Muscle of back (tissue), 11 donors: Measurements from ENCODE around the gene VEGFC. TPM values are rescaled to one million over a fixed set of nuclear protein-coding genes. Genes with fewer than 3 reads are reported as not detected.

ENCODE experiments used
- DNase-seq, 3 donors: peaks; one replicate each; pipeline versions ENCODE4 v3.0.0 to v3.0.0-alpha.2; 2013
- polyA plus RNA-seq, 10 donors: library from polyadenylated mRNA; unstranded; fragments of 120-200 nt; gene quantifications; one replicate each; pipeline ENCODE4 v1.2.1, GENCODE V29; 2013; ENCODE audit not compliant: insufficient read length in 10 of 10

The VEGFC gene
- polyA plus RNA-seq, 10 donors = 6.6 to 11.0 (median 7.9) TPM

- DNase-seq = no peak
Measured at GRCh38 chr4:176767183-176767582, 25.5 kb downstream of the VEGFC start.

GRCh38 chr4:176762661-176763308, 29.9 kb downstream of the VEGFC start:
- DNase-seq = no peak

DNA sequence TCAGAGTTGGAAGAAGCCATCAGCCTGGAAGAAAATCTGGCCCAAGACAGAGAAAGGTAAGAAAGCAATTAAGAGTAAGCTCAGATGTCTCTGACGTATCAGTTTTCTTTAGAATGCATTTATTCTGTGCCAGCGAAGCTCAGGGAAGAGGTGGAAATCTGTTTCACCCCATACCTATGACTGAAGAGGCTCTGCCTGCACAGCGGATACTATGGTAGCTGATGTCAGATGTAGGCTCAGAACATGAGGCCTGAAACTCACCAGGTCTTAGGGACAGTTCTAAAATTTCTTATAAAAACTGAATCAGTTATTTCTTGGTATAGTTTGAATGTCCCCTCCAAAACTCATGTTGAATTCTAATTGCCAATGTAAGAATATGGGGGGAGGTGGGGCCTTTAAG, 30.9 kb downstream of the VEGFC start:
- DNase-seq = no peak

DNA sequence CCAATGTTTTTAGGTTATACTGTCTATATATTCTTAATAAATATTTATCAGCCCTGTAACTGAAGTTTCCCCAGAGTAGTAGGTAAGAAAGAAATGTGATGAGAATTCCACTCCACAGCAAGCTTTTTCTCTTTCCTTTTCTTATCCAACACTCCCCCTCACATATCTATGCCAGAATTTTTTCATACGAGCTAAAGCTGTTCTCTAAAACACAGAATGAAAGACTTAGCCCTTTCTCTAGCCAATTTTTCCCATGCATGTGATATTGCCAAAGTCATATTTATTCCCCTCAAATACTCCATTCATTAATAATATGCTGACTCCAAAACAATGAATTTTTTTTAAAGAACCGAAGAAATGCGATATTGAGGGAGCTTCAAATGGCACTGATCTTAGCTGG, 32.3 kb downstream of the VEGFC start:
- DNase-seq = peak in 2 of 3 donors; percentile 27 to 61

DNA sequence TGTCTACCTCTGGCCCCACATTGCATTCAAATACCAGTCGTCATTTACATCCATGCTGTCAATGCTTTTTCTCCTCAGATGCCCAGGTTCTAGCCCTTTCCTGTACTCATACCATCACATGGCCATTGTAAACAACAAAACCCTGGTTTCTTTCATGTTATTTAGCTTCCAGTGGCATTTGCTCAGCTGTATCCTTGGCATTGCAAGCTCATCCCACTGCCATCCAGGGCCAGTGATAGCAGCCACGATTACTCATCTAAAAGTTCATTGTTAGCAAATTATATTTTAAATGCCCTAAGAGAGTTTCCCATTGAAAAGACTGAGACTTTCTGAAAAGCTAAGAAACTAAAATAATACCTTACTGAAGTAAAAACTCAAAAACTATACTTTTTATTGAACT, 34.0 kb downstream of the VEGFC start:
- DNase-seq = no peak

DNA sequence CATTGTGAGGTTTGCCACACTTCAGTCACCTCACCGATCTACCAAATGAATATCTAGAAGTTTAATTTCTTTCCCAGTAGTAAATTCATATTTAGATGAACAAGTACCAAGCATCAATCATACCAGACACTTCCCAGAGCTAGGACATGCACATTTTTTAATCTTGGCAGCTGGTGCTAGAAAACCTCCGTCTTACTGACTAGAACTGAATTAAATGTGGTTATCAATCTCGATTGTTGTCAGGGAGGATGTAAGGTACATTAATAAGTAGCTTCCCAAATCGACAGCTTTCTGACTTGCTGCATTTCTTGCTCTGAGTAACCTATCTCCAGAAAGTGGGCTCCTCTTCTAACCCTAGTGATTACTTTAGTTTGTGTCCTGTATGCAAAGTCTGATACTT, 34.4 kb downstream of the VEGFC start:
- no peak for DNase-seq

DNA sequence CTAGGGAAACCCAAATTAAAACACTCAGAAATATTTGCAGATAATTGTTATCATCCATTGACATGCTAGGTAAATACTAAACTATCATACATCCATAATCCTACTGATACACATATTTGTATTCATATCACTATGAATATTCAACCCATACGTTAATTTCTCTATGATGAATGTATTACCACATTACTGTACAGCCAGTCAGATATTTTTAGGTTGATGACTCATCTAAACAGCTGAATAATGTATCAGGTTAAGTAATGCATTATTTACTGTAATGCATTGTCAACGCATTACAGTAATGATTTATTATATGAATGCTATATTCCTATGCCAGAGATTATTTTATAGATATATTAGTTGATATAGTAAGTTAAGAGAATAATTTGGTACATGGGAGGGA, 37.1 kb downstream of the VEGFC start:
- peak in 1 of 3 donors; percentile 28 for DNase-seq

DNA sequence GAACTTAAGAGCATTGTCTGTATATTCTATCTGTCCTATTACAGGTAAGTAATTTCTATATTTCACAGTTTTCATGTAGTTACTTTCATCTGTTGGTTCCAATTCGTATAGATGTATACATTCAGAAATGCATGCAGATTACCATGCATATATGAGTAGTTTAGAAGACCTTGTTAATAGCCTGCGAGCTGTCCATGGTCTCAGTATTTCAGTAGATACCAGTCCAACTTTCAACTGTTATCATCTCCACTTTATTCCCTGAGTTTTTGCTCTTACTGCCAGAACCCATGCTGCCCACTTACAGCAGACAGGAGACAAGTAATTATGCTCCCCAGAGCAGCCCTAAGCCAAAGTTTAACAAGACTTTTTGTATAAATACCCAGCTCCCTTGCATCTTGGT, 37.7 kb downstream of the VEGFC start:
- no peak for DNase-seq

DNA sequence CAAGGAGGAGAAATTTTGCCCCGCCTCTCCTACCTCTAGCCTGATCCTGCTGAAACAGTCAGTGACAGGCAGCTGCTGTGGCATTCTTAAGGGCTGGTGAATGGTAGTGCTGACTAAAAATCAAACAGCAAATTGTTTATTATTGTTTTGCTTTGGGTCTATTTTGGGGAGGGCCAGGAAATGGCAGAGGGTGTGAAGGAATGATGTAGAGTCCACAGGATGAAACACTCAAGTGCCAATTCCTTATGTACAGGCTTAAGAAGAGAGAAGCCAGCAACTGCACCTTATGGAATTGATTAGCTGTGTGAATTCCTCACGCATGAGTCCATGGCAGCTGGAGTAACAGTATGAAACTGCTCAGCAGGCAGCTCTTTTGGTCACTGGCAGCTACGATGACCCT, 39.7 kb downstream of the VEGFC start:
- DNase-seq = peak; percentile 34 to 89 (median 49)

GRCh38 chr4:176752191-176752749, 40.5 kb downstream of the VEGFC start:
- DNase-seq = no peak

- no peak for DNase-seq
Measured at GRCh38 chr4:176751061-176751460, 41.7 kb downstream of the VEGFC start.

- DNase-seq = no peak
Measured at GRCh38 chr4:176746846-176747245, 45.9 kb downstream of the VEGFC start.

- DNase-seq = no peak
Measured at GRCh38 chr4:176745902-176746301, 46.8 kb downstream of the VEGFC start.

- DNase-seq = no peak
Measured at GRCh38 chr4:176744091-176744490, 48.6 kb downstream of the VEGFC start.

DNA sequence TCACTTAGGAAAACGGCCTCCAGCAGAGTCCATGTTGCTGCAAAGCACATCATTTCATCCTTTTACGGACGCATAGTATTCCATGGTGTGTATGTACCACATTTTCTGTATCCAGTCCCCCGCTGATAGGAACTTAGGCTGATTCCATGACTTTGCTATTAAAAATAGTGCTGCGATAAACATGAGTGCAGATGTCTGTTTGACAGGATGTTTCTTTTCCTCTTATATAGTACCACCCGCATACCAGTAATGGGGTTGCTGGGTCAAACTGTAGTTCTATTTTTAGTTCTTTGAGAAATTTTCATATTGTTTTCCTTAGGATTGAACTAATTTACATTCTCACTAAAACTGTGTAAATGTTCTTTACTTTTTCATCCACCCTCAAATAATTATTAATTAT, 50.5 kb downstream of the VEGFC start:
- no peak for DNase-seq

- no peak for DNase-seq
Measured at GRCh38 chr4:176741253-176741652, 51.5 kb downstream of the VEGFC start.

DNA sequence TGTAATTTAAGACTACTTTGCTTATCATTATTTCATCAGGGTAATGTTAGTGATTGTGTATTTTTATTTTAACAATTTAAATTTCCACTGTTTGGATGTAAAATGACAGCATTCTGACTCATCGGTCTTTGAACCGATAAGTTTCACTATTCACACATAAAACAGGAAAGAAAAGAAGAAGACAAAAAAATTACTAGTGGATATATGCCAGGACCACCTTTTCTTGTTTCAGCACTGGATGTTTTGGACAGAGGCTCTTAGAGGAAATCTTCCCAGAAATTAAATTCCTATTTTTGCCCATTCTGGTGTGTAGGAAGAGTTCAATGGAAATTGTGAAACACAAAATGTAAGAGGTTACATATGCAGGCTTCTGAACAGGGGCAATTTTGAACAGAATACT, 57.4 kb downstream of the VEGFC start:
- peak in 2 of 3 donors; percentile 15 to 16 for DNase-seq

DNA sequence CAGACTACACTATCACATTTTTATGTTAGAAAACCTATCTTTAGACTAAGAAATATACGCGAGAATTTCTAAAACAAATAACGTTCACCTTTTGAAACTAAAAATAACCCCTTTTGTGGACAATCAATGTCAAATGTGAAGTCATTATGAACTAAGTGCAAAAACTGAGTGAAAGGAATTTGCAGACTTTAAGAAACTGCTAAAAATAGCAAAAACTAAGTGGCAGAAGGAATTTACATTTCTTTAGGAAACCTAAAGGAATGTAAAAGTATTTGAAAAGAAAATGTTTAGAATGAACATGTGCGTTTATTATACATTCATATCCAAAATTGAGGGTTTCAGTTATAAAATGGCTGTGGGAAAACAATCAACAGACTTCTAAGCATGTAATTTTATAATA, 58.3 kb downstream of the VEGFC start:
- DNase-seq = no peak

DNA sequence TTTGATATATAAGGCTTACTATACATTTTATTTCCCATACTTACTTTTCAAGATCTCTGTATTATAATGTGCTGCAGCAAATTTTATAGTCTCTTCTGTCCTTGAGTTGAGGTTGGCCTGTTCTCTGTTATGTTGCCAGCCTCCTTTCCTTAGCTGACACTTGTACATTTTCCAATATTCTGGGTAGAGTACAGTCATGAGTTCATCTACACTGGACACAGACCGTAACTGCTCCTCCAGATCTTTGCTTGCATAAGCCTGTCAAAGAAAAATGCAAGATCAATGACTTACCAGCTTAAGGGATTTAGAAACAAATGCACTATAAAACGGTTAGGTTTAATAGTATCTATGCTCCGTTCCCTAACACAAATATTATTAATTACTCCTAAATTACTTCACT, 63.2 kb downstream of the VEGFC start:
- DNase-seq = no peak

GRCh38 chr4:176726803-176727202, 65.9 kb downstream of the VEGFC start:
- peak in 2 of 3 donors; percentile 6 to 9 for DNase-seq

GRCh38 chr4:176721459-176721858, 71.3 kb downstream of the VEGFC start:
- DNase-seq = no peak

- DNase-seq = no peak
Measured at GRCh38 chr4:176718881-176719280, 73.8 kb downstream of the VEGFC start.

GRCh38 chr4:176717237-176717636, 75.5 kb downstream of the VEGFC start:
- DNase-seq = no peak

DNA sequence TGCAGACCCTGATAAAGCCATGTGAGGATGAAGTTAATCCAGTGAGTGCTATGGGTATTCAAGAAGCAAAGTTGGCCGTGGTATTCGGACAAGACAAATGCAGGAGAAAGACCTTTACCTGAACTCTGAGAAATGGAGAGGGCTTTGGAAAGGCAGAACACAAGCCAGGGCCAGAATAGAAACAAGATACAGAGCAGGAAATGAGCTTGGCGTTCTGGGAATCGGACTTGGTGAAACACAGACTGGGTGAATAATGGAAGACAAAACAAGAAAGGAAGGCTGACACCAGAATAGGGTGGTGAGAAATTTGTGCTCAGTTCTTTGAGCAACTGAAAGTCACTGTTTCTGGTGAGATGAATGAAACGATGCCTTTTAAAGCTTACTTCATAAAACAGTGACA, 83.3 kb downstream of the VEGFC start:
- peak in 1 of 3 donors; percentile 4 for DNase-seq
